GM12878 (cell line): ENCODE measurements around the gene VTN. TPM values are rescaled to one million over a fixed set of nuclear protein-coding genes. Genes with fewer than 3 reads are reported as not detected.

Experiments used
- ATF3 ChIP-seq: IDR thresholded peaks from 2 replicates; pipeline ENCODE4 v1.6.1; 2011; ENCODE audit warnings: low read depth, mild to moderate bottlenecking, low read length, moderate library complexity, borderline replicate concordance; ENCODE audit errors: extremely low read depth
- BCLAF1 ChIP-seq: fragments of 450-650 bp; IDR thresholded peaks from 2 replicates; pipeline ENCODE4 v1.6.1; 2017; ENCODE audit warnings: antibody characterized with exemption, mild to moderate bottlenecking, moderate library complexity
- CBX5 ChIP-seq: sonication (generic); IDR thresholded peaks from 2 replicates; pipeline ENCODE4 v1.6.1; 2016; ENCODE audit warnings: low read depth, moderate library complexity, mild to moderate bottlenecking, inconsistent platforms
- CHD1 ChIP-seq: IDR thresholded peaks from 2 replicates; pipeline ENCODE4 v1.6.1; 2012; ENCODE audit warnings: low read depth, low read length, improper control_type of control experiment
- EP300 ChIP-seq, 2 experiments: fragments of 150-350 bp in 1 of 2; IDR thresholded peaks; 2 replicates each; pipeline ENCODE4 v1.6.1; 2011 to 2012; ENCODE audit warnings: low read depth in 2 of 2, low read length in 2 of 2, borderline replicate concordance in 1 of 2, improper control_type of control experiment in 1 of 2, inconsistent platforms in 1 of 2; ENCODE audit not compliant: control insufficient read depth in 1 of 2
- HCFC1 ChIP-seq: fragments of 150-350 bp; IDR thresholded peaks from 2 replicates; pipeline ENCODE4 v1.6.1; 2014; ENCODE audit warnings: low read length
- MAX ChIP-seq: IDR thresholded peaks from 2 replicates; pipeline ENCODE4 v1.6.1; 2012; ENCODE audit warnings: low read depth, low read length, improper control_type of control experiment
- MXI1 ChIP-seq: fragments of 150-350 bp; IDR thresholded peaks from 2 replicates; pipeline ENCODE4 v1.6.1; 2011; ENCODE audit warnings: low read depth, mild to moderate bottlenecking, inconsistent platforms, low read length, improper control_type of control experiment
- MYC ChIP-seq: IDR thresholded peaks from 2 replicates; pipeline ENCODE4 v1.6.1; 2011; ENCODE audit warnings: mild to moderate bottlenecking, low read length, moderate library complexity, inconsistent platforms; ENCODE audit not compliant: insufficient read depth, insufficient replicate concordance, insufficient read length, severe bottlenecking
- PAX8 ChIP-seq: fragments of 450-650 bp; IDR thresholded peaks from 2 replicates; pipeline ENCODE4 v1.6.1; 2017; ENCODE audit warnings: mild to moderate bottlenecking, moderate library complexity
- POLR2A ChIP-seq: IDR thresholded peaks from 2 replicates; pipeline ENCODE4 v1.6.1; 2011; ENCODE audit warnings: low read depth, mild to moderate bottlenecking, low read length
- PRDM15 ChIP-seq: fragments of 450-650 bp; formaldehyde crosslinking; IDR thresholded peaks from 2 replicates; pipeline ENCODE4 v1.4.0; 2020; ENCODE audit warnings: mild to moderate bottlenecking, moderate library complexity
- STAT1 ChIP-seq: fragments of 450-650 bp; conservative IDR thresholded peaks from 2 replicates; pipeline ENCODE4 v1.6.1; 2014; ENCODE audit warnings: antibody characterized with exemption, mild to moderate bottlenecking
- TAF1 ChIP-seq: IDR thresholded peaks from 2 replicates; pipeline ENCODE4 v1.6.1; 2011; ENCODE audit warnings: mild to moderate bottlenecking, low read depth, low read length, borderline replicate concordance
- TARDBP ChIP-seq: IDR thresholded peaks from 2 replicates; pipeline ENCODE4 v1.6.1; 2016; ENCODE audit warnings: borderline replicate concordance
- YBX1 ChIP-seq: fragments of 450-650 bp; IDR thresholded peaks from 2 replicates; pipeline ENCODE4 v1.6.1; 2016; ENCODE audit warnings: antibody characterized with exemption
- ZNF217 ChIP-seq: fragments of 450-650 bp; IDR thresholded peaks from 2 replicates; pipeline ENCODE4 v1.6.1; 2017; ENCODE audit warnings: antibody characterized with exemption, mild to moderate bottlenecking
- polyA plus RNA-seq, 11 experiments: library from polyadenylated mRNA; depleted of rRNA in 4 of 11; unstranded in 6 of 11; stranded (reverse) in 5 of 11; fragments of >200 nt; fragmentation: Nextera tagmentation in 4 of 11; fragmentation: Illumina TruSeq in 1 of 11; extraction: Ambion mirVana in 4 of 11; extraction: Trizol in 1 of 11; gene quantifications; 1 replicate in 1 of 11; 2 replicates in 10 of 11; pipeline versions ENCODE4 v1.2.1 to v1.2.3, GENCODE V29; 2011 to 2016; ENCODE audit warnings: inconsistent platforms in 2 of 11, missing spikeins in 2 of 11, low read depth in 1 of 11
- total RNA-seq, 4 experiments: library from RNA; depleted of rRNA in 3 of 4; stranded (reverse); fragments of >200 nt in 3 of 4; fragmentation: Illumina TruSeq in 1 of 4; extraction: Trizol in 1 of 4; gene quantifications; 2 replicates each; pipeline versions ENCODE4 v1.2.1 to v1.2.3, GENCODE V29; 2013 to 2021

Gene VTN
- total and polyA plus RNA-seq, 10 of the 15 experiments (the other 5 are each of a cell fraction or from before 2014, with no cell fraction given) = 0.04 to 1.3 (median 0.13) TPM; not detected in 5

GRCh38 chr17:28384281-28385036, 14.4 kb upstream of the VTN start (continued):
- TF ChIP-seq PRDM15 (CRISPR knock-in tag) = no peak
- 0 out of 2 replicates have a peak, but pooled peaks have one; percentile 20 for TF ChIP-seq TARDBP
- no peak for TF ChIP-seq YBX1
- TF ChIP-seq MAX = no peak
- TF ChIP-seq MYC = peak; percentile 12
- TF ChIP-seq MXI1 = no peak
- no peak for TF ChIP-seq ZNF217
- peak; percentile 33; the same call in 1 of the 2 replicates for TF ChIP-seq TAF1
- no peak for TF ChIP-seq BCLAF1
- no peak for TF ChIP-seq CHD1
- TF ChIP-seq POLR2A = peak; percentile 91
- TF ChIP-seq PAX8 = no peak
- TF ChIP-seq STAT1 = no peak
- TF ChIP-seq CBX5 = no peak
- TF ChIP-seq ATF3 = no peak
- no peak for TF ChIP-seq EP300 (IDR thresholded peaks at IDR 0.05; ENCODE audit: borderline replicate concordance in 1 of 2, control insufficient read depth in 1 of 2, low read depth in 2 of 2, low read length in 2 of 2)
- no peak for TF ChIP-seq HCFC1
